Activated T-cell treated with anti-CD3 and anti-CD28 coated beads, Interleukin-2, amount 50 U/mL, for 1 hour (primary cell): Measurements from ENCODE around the gene C3AR1.
"Not testable (repeated sequence)": the region's sequence is repeated elsewhere in the genome, so short reads cannot be mapped to it uniquely, and the experiment has no call there.

ENCODE experiments used
- DNase-seq: peaks from one replicate; pipeline ENCODE4 v3.0.0-alpha.2; 2020

C3AR1 gene

DNA sequence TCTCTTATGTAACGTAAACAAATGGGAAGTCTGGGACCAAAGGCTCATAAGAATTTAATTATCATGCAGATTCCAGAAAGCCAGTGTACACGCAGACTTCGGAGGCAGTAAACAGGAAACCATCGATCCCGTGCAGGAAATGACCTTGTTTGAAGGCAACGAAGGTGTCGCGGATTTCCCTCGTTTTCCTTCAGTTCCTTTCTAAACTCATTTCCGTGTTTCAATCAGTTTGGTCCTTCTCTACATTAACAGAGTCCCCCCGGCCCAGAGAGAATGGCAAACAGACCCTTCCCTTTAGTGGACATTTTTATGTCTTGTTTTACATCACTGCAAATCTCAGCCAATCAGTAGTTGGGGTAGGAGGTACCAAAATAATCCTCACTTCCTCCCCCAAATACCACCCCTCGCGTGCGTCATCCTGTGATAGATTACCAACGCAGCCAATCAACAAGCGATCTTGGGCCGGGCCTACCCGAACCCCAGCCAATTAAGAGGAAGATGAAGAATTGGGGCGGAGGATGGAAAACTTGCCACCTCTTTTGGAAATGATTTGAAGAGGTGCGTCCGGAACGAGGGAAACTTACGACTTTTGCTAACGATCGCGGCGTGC, 39.8 kb downstream of the C3AR1 start:
- peak; percentile 90 for DNase-seq

DNA sequence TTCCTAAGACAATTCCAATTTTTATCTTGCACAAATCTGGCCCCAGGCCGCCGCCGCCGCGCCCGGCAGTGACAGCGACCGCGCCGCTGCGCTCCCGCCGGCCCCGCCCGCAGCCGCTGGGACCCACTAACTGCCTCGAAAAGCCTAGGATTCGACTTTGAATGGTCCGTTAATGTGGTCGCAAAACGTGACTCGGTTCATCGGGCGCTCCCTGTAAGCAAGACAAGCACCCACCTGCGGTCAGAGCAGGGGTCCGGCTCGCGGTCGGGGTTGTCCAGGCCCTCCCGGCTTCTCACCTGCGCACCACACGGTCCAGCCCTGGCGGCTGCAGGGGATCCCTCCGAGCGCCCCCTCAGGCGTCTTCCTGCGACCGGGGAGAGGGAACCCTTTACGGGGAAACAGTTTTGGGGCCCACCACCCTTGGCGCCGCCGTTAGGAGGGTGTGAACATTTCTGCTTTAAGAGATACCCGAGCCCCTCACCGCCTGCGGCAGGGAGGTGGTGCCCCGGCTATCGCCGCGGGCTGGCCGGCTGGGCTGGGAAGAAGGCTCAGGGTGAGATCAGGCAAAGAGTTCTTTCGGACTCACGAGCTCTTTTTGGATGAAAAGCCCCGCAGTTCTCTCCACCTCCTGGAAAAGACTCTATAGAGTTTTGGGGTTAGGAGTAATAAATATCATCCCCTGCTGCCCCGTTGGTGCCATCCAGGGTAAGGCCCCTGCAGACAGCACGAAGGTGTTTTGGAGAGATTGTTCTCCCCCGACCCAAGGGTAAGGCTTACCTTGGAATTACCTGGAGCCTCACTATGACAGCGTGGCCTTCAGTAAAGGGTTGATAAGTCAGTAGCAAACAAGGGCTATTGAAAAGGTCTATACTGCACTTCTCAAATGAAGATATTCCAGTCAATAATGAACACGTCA, 47.2 kb downstream of the C3AR1 start:
- DNase-seq, result peak; percentile 41

DNA sequence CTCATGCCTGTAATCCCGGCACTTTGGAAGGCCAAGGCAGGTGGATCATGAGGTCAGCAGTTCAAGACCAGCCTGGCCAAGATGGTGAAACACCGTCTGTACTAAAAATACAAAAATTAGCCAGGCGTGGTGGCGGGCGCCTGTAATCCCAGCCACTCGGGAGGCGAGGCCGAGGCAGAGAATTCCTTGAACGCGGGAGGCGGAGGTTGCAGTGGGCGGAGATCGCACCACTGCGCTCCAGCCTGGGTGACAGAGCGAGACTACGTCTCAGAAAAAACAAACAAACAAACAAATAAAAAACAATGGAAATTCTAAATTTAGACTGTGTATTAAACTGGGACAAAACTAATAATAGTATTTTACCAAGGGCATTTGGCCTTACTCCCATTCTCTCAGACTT, 47.9 kb downstream of the C3AR1 start:
- DNase-seq, result not testable (repeated sequence)

DNA sequence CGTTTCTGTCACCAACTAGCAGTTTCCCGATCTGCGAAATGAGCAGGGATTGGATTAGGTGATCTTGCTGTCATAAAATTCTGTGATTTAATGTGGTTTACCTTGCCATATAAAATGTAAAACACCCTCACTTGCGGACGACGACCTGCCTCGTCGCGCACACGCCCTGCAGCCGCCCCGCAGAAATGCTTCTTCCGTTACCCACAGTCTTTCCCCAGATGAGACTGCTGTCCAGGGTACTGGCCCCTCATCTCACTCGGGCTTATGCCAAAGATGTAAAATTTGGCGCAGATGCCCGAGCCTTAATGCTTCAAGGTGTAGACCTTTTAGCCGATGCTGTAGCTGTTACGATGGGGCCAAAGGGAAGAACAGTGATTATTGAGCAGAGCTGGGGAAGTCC, 51.3 kb downstream of the C3AR1 start:
- DNase-seq, result no peak

DNA sequence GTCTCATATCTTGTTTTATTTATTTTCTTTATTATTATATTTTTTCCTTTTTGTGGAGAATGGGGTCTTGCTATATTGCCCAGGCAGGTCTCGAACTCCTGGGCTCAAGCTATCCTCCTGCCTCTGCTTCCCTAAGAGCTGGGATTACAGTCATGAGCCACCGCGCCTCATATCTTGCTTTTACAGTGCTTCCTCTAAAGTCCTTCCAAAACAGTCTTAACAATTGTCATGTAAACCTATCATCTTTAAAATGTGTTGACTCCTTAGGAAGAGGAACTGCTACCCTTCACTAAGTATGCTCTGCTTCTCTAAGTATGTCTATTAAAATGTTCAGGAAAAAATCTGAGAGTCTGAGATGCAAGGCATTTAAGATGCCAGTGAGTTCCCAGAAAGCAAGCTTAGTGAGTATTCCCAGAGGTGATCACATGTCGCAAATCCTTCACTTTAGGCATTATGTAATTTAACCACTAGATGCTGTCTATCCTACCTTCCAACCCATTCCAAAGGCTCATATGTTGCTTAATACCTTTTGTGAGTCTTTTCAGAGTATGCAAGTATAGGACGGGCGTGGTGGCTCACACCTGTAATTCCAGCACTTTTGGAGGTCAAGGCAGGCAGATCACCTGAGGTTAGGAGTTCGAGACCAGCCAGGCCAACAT, 53.4 kb downstream of the C3AR1 start:
- no peak for DNase-seq

DNA sequence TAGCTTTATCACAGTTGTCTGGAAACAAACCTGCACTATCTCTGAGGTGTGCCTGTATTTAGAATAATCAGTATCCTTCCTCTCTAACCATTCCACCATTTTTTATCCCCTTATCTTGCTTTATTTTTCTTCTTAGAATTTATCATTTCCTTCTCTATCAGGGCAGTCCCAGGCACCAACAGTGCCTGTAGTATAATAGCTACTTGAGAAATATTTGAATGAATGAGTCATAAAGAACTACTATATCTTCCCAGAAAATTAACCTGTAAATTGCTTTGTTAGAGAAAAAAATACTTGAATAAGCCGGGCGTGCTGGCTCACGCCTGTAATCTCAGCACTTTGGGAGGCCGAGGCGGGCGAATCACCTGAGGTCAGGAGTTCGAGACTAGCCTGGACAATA, 54.8 kb downstream of the C3AR1 start:
- DNase-seq, result no peak
